Chondrocyte (in vitro differentiated cells): ENCODE measurements around the gene RBM26. TPM values are rescaled to one million over a fixed set of nuclear protein-coding genes. Genes with fewer than 3 reads are reported as not detected.

Experiments used
- total RNA-seq: library from RNA; stranded (reverse); gene quantifications from 3 replicates; pipeline ENCODE4 v1.2.1, GENCODE V29; 2021

RBM26 gene
- total RNA-seq, 1 donor from 2014 or later, result 29.1 TPM

Other genes with a start within 250 kb of the RBM26 start
- 29.3 to 34.5 TPM (median 33.9 TPM) in 3 replicates for gene NDFIP2, start 74.9 kb upstream of the RBM26 start, total RNA-seq